ENCODE results near the gene GOLM1. TPM values are rescaled to one million over a fixed set of nuclear protein-coding genes. Genes with fewer than 3 reads are reported as not detected.

The GOLM1 gene
- total and polyA plus RNA-seq, 2 donors (not counting 3 experiments of a cell fraction or from before 2014, with no cell fraction given), result 49.8 to 108 TPM

GRCh38 chr9:86141843-86142242 lies 42.5 kb upstream of the GOLM1 start:
- H3K9me1 ChIP-seq (replicated peaks; ENCODE audit: control insufficient read depth, extremely low read depth, insufficient read depth, low read length), result no peaks in the 10 kb centered on the region
- no peak overlapping the region for H2AFZ ChIP-seq (ENCODE audit: low read depth, low read length)
- H3K4me3 ChIP-seq (replicated peaks in 1 of 3; ENCODE audit: insufficient read depth in 1 of 3, low read depth in 1 of 3, low read length in 3 of 3), result no peak overlapping the region
- H3K27me3 ChIP-seq (ENCODE audit: control insufficient read depth in 2 of 2, insufficient read depth in 2 of 2, low read length in 2 of 2), result no peaks in the 10 kb centered on the region
- no peaks in the 10 kb centered on the region for H3K79me2 ChIP-seq (ENCODE audit: control insufficient read depth, insufficient read depth, low read length)
- ChIA-PET POLR2A (no interaction called here), CTCF (no interaction called here)
- H3K4me1 ChIP-seq (ENCODE audit: control insufficient read depth, extremely low read depth, insufficient read depth, low read length), result no peaks in the 10 kb centered on the region
- FAIRE-seq (no peak), DNase-seq (ENCODE audit: low read depth, low spot score) (no peak)
- H4K20me1 ChIP-seq (replicated peaks; ENCODE audit: control insufficient read depth, extremely low read depth, insufficient read depth, low read length), result no peaks in the 10 kb centered on the region
- no TSS peak for BruUV-seq (replicated peaks)
- intact Hi-C loops (cut with micrococcal nuclease) (no loop called here), dilution Hi-C loops (cut with MboI; ENCODE audit: extremely low pct_ligation_motif_present, low sequenced_read_pairs) (no loop called here)
- TF ChIP-seq POLR2A (IDR thresholded peaks at IDR 0.05; ENCODE audit: low read depth, low read length) (no peak), FOS (IDR thresholded peaks at IDR 0.05; ENCODE audit: borderline replicate concordance, insufficient read depth, low read length) (no peak), CTCF (IDR thresholded peaks at IDR 0.05; ENCODE audit: extremely low read depth in 1 of 2, insufficient read depth in 1 of 2, low read depth in 1 of 2, low read length in 2 of 2) (no peak), JUN (IDR thresholded peaks at IDR 0.05; ENCODE audit: borderline replicate concordance, insufficient read depth, insufficient read length, low read depth) (no peak), EZH2 (IDR thresholded peaks at IDR 0.05; ENCODE audit: borderline replicate concordance, low read depth, low read length, severe bottlenecking) (no peak), MAX (IDR thresholded peaks at IDR 0.05; ENCODE audit: insufficient read depth, insufficient read length) (no peak), POLR2AphosphoS5 (IDR thresholded peaks at IDR 0.05; ENCODE audit: insufficient read depth, low read depth, low read length) (no peak), MYC (IDR thresholded peaks at IDR 0.05; ENCODE audit: low read depth, low read length) (no peak), GATA2 (IDR thresholded peaks at IDR 0.05; ENCODE audit: insufficient read depth, insufficient read length, low read depth, low read length) (no peak)
- H3K27ac ChIP-seq (ENCODE audit: insufficient read depth, low read depth, low read length), result no peak overlapping the region
- H3K9ac ChIP-seq (replicated peaks; ENCODE audit: extremely low read depth, insufficient read depth, low read length), result no peak overlapping the region
- no peak overlapping the region for H3K4me2 ChIP-seq (ENCODE audit: insufficient read depth, low read length)
- H3K36me3 ChIP-seq (ENCODE audit: control insufficient read depth in 2 of 2, extremely low read depth in 1 of 2, insufficient read depth in 2 of 2, low read length in 2 of 2), result no peaks in the 10 kb centered on the region
- no peaks in the 10 kb centered on the region for H3K9me3 ChIP-seq (replicated peaks; ENCODE audit: control insufficient read depth, insufficient read depth, low read length)
